ENCODE results near the gene RAD51B.

DNA sequence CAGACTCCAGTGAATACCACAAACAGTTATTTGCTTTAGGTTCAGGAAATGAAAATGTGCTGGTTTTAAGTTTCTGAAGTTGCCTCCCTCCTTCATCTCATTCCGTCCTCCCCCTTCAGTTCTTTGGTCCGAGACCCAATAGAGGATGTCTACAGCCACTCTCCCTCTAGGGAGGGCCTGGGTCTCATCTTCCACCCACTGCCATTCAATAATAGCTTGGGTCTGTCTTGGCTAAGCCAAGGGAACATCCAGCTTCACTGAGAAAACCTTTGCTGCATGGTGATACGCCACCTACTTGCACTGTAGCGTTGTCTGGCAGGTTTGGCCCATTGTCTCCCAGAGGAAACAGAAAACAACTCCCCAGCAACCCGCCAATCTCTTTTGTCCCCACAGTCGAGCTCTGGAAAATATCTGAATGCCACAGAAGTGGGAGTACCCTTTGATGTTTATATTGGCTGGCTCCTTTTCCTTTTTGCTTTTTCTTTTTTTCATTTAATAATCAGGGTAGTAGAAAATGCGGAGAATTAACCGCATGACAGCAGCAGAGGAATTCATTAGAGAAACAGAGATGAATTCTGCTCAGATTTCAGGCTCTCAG lies 380.1 kb downstream of the RAD51B start:
- TF ChIP-seq, protein P1, sequence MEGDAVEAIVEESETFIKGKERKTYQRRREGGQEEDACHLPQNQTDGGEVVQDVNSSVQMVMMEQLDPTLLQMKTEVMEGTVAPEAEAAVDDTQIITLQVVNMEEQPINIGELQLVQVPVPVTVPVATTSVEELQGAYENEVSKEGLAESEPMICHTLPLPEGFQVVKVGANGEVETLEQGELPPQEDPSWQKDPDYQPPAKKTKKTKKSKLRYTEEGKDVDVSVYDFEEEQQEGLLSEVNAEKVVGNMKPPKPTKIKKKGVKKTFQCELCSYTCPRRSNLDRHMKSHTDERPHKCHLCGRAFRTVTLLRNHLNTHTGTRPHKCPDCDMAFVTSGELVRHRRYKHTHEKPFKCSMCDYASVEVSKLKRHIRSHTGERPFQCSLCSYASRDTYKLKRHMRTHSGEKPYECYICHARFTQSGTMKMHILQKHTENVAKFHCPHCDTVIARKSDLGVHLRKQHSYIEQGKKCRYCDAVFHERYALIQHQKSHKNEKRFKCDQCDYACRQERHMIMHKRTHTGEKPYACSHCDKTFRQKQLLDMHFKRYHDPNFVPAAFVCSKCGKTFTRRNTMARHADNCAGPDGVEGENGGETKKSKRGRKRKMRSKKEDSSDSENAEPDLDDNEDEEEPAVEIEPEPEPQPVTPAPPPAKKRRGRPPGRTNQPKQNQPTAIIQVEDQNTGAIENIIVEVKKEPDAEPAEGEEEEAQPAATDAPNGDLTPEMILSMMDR (IDR thresholded peaks at IDR 0.05), result no peak
- TF ChIP-seq POLR2AphosphoS5 (IDR thresholded peaks at IDR 0.05), result peak in 1 of 3 donors; percentile 58
- TF ChIP-seq POLR2A (IDR thresholded peaks at IDR 0.05), result no peak
